Colon (tissue), 2 donors: ENCODE results near the gene STX19.

Source experiments
- FAIRE-seq: peaks from 2 replicates; lab custom pipeline; 2012; peaks lifted over from hg19 to GRCh38; lab: Jason Lieb, UNC
- donor health status: control.
- donor health status: control.

STX19 gene

DNA sequence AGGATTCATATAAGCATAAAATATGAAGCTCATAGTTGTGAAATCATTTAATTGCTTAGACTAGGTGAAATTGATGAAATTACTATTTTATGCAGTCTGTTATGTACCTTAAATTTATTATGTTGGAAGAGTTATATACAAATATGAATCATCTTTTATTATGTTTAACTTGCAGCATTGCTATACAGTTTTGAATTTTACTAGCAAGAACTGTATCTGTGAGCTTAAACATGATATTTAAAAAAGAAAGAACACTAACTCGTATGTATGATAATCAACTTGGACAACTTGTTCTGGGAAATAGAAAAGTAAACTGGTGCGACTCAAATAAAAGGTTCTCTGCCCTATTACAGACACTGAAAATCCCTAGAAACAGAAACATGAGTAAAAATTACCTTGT, 1.8 kb downstream of the STX19 start:
- peak; percentile 43 for FAIRE-seq

DNA sequence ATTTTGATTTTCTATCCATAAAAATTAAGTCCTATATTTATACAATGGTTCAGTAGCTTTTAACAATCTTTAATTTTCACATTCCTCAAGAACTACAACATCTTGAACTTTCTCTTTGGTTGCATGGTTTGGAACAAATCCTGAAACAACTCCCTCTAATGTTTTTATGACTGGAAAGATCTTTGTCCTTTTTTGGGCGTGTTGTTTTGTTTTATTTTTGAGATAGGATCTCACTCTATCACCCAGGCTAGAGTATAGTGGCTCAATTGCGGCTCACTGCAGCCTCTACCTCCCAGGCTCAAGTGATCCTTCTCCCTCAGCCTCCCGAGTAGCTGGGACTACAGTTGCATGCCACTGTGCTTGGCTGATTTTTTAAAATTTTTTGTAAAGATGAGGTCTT, 4.0 kb downstream of the STX19 start:
- peak; percentile 93 for FAIRE-seq

DNA sequence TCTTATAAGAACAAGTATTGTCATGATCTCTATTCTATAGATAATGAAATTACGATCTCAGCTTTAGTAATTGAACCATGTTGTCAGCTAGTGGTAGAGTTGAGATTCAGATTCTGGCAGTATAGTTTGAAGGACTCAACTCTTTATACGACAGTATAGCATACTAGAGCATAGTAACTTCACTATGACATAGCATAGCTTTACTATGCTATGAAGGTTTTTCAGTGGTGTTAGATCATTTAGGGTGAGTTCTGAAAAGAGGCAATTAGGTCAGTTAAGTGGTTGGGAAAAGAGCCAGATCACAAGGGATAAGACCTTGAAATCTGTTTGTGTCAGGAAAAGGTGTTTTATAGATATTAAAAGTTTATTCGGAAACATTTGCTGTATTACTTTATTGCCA, 8.1 kb downstream of the STX19 start:
- FAIRE-seq: no peak

- FAIRE-seq: no peak
Measured at GRCh38 chr3:94019659-94020058, 8.7 kb downstream of the STX19 start.

DNA sequence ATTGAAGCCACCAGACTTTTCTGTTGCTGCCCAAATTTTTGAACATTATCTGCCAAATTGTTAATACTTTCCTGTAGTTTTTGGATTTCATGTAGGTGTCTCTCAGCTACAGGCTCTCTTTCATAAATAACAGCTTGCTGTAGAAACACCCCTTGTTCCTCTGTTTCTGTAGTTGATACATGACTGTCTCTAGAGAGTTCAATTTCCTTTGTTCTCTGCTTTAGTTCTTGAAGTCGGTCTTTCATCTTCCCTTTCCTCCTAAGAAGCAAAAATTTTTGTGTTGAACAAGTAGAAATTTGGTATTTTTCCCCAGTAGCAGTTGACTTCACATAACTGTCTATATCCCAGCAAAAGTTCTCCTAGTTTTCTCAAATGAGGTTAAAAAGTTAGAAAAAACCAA, 13.4 kb downstream of the STX19 start:
- no peak for FAIRE-seq

DNA sequence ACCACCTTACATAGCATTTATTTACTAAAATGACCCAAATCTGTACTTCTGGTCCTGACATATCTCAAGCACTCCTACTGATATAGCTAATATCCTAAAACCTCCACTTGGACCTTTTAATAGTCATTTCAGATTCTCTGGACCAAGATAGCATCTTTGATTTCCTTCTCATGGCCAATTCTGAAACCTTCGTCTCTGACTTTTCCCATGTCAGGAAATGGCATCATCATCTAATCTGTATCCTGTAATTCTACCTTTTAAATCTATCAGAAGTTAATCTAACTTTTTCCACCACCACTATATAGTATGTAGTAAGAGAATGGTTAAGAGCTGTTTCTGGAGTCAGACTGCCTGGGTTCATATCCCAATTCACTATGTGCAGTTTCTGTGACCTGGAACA, 16.2 kb downstream of the STX19 start:
- no peak for FAIRE-seq

DNA sequence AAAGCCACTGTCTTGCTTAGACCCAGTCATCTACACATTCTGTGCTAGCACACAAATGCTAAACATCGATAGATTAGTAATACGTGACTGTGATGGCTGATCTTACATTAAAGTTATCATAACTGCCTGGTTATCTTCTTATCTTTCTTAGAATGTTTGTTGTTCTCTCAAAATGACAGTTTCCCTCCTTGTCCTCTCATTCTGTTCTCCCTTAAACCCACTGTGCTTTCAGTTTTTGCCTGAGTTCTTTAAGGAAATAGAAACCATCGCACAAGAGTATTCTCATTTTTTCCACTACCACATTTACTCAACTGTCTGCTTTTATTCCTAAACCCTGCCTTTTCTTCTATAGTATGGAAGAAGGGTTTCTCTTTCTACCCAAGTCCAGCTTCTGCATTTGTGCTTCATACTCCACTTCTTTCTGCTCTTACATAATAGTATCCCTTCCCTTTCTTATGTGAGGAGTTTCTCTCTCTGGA, 17.1 kb downstream of the STX19 start:
- FAIRE-seq: no peak

DNA sequence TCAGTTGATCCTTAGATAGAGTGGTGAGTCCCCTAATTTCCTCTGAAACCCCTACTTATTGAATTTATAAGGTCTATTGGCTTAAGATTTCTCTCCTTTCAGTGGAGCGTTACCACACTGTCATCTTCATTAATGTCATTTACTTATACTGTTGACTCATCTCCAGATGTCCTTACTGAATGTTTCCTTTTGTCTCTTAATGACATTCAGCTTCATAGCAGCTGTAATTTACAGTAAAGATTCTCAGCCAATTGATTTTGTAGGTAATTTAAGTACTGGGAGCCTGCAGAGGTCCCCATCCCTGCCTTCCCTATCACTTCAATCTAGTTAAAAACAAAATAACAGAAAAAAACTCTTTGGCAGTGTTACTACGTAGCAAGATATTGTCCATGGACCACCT, 18.8 kb downstream of the STX19 start:
- FAIRE-seq: no peak

DNA sequence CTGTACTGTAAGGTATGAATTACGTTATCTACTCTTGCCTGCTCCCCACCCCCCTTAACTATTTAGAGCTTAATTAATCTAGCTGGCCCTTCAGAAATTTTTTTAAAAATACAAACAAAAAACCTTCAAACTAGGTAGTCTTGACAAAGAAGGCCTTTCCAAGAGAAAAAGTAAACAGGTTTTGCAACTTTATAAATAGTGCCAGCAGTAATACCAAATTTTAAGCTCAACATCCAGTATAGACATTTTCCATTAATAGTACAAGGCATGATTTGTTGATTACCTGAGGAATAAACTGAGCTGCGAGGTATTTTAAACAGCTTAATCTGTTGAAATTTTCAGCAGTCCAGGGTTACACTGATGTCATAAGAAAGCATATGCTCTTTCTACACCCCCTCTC, 20.1 kb downstream of the STX19 start:
- FAIRE-seq: no peak

GRCh38 chr3:94004301-94004910, 24.0 kb downstream of the STX19 start:
- peak; percentile 93 for FAIRE-seq

GRCh38 chr3:94001827-94002495, 26.4 kb downstream of the STX19 start:
- no peak for FAIRE-seq

DNA sequence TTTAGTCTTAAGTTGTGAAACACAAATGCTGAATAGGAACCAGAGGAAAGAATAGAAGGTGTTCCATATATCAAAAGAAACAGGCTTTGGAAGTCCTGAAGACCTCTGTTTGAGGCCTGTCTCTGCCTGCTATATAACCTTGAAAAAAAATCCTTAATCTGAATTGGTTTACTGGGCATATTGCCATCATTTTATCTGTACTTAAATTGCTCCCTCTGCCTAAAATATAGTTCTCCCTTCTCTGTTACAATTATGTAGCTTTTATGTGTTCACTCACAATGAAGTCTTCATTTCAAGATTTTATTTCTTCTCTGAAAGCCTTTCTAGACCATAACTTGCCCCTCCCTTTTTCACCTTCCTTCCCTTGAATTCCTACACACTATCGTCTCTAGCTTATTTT, 27.2 kb downstream of the STX19 start:
- no peak for FAIRE-seq

DNA sequence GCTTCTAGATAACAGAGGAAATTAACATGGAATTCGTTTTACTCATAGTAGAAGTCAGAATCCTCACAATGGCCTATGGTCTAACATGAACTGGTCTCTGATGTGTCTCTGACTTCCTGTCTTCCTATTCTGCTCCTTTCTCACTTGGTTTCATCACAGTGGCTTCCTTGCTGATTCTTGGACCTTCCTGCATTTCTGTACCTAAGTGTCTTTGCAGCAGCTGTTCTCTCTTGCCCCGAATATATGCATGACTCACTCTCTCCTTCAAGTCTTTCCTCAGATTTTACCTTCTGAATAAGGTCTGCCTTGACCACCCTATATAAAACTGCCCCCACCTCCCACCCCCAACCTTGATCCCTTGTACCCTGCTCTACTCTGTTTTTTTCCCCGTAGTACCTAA, 34.3 kb downstream of the STX19 start:
- FAIRE-seq: no peak

- no peak for FAIRE-seq
Measured at GRCh38 chr3:93992207-93992606, 36.2 kb downstream of the STX19 start.

DNA sequence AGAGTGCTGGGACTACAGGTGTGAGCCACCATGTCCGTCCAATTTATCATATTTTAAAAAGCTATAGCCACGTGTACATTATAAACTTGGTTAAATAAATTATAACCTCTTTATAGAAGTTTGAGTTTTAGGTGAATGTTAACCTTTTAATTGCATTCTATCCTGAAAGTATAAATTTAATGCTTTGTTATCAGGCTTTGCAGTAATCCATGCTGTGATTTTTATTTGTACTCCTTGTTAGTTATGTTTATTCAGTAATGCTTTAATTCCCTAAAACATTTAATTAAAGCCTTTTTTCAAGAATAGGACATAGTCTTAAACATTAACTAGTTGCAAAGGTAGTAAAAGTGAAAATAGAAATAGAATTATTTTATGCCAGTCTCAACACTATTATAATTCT, 36.8 kb downstream of the STX19 start:
- no peak for FAIRE-seq

GRCh38 chr3:93989241-93989640, 39.2 kb downstream of the STX19 start:
- FAIRE-seq: no peak

DNA sequence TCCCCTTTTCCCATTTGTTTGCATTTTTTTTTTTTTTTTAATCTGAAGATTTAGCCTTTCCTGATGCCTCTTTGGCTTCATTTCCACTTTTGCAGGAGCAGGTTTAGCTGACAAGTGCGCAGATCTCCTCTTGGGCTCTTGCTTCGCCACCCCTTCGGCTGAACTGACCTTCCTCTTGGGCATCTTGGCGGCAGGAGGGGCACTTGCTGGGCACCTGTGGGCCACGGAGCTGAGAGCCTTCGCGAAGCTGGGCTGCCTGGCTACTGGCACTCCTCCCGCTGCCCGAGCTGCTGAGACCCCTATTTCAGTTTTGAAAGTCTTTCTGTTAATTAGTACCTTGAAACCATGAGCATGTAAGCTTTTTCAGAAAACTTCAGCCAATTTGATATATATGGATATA, 39.6 kb downstream of the STX19 start:
- FAIRE-seq: no peak

GRCh38 chr3:93988283-93988682, 40.1 kb downstream of the STX19 start:
- FAIRE-seq: no peak

- no peak for FAIRE-seq
Measured at GRCh38 chr3:93984618-93985017, 43.8 kb downstream of the STX19 start.

GRCh38 chr3:93983408-93983807, 45.0 kb downstream of the STX19 start:
- no peak for FAIRE-seq

DNA sequence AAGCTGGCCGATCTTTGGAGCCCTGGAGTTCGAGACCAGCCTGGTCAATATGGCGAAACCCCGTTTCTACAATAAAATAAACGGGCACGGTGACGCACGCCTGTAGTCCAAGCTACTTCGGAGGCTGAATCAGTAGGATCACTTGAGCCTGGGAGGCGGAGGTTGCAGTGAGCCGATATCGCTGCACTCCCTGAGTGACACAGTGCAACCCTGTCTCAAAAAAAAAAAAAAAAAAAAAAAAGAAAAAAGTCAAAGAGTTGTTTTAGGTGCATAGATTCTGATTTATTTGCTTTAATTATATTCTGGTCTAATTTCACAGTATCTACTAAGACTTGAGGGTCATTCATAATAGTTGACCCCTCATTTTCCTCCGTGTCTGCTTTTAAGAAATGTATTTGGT, 46.7 kb downstream of the STX19 start:
- FAIRE-seq: no peak

- peak; percentile 96 for FAIRE-seq
Measured at GRCh38 chr3:93979850-93980676, 48.3 kb downstream of the STX19 start, which contains the start of gene ARL13B. Gene ARL13B (plus strand): TSS chr3:93980155. CDS start chr3:93980424, 269 bp downstream.
